Measurements from ENCODE around the gene TMEM120A. TPM values are rescaled to one million over a fixed set of nuclear protein-coding genes. Genes with fewer than 3 reads are reported as not detected.

Gene TMEM120A
- 100 to 1,000 TPM in 1 of 4 donors, 10 to 100 TPM in 3; 57.6 to 119 (median 92.0) TPM for total RNA-seq

- Histone ChIP-seq H3K9me3 (no peaks in the 10 kb centered on the region), H3K4me1 (peaks cover 6 to 29% (median 17%) of the 10 kb centered on the region in 4 donors), H3K36me3 (no peaks in the 10 kb centered on the region), H3K4me3 (peak within 1 kb of the TSS; percentile 62 to 90 (median 70)), H3K27ac (peak within 1 kb of the TSS; percentile 85 to 96 (median 92)), H3K27me3 (no peaks in the 10 kb centered on the region)
- intact Hi-C loops (cut with DNase I; ENCODE audit: low total_unique reads) (loop anchor here (10.0 kb wide), 1 partner anchor 80 kb away; the partner anchor contains the start of gene POR), in situ Hi-C loops (cut with MboI; ENCODE audit: low pct_ligation_motif_present in 1 of 4, low pct_unique_long_range_greater_than_20kb in 1 of 4, low sequenced_read_pairs in 3 of 4) (loop anchor here in 1 of 4 donors (10.0 kb wide), 2 partner anchors 80 to 120 kb away; partner anchors contain the start of genes POR and RHBDD2)
- TF ChIP-seq POLR2A (IDR thresholded peaks at IDR 0.05) (peak; percentile 89), EP300 (IDR thresholded peaks at IDR 0.05; ENCODE audit: low read depth) (no peak), POLR2AphosphoS5 (IDR thresholded peaks at IDR 0.05) (peak; percentile 88 to 90 (median 90)), CTCF (IDR thresholded peaks at IDR 0.05) (peak; percentile 27 to 43 (median 33))
- DNase-seq = peak; percentile 98
- 2% methylated on average over 40 of the region's 51 CpGs; no CpG with 5 or more reads in 1 of the 2 donors for WGBS, 2 donors (ENCODE audit: low coverage in 1 of 2)
Measured at GRCh38 chr7:75994388-75995051, at the start of gene TMEM120A. Gene TMEM120A, minus strand, starts transcription at chr7:75994595. Its CDS starts 25 bp downstream, at chr7:75994570.

- no peaks in the 10 kb centered on the region for H3K27me3 ChIP-seq
- no peak overlapping the region for H3K27ac ChIP-seq
- no peak overlapping the region for H3K4me3 ChIP-seq
- in situ Hi-C loops (cut with MboI; ENCODE audit: low pct_ligation_motif_present in 1 of 4, low pct_unique_long_range_greater_than_20kb in 1 of 4, low sequenced_read_pairs in 3 of 4) (no loop called here), intact Hi-C loops (cut with DNase I; ENCODE audit: low total_unique reads) (no loop called here)
- WGBS, 2 donors (ENCODE audit: low coverage in 1 of 2) = 78% methylated on average over 6 of the region's 6 CpGs; no CpG with 5 or more reads in 1 of the 2 donors
- no peaks in the 10 kb centered on the region for H3K36me3 ChIP-seq
- DNase-seq = no peak
- peaks cover 0 to 4% (median 0%) of the 10 kb centered on the region in 4 donors for H3K4me1 ChIP-seq
- H3K9me3 ChIP-seq = no peaks in the 10 kb centered on the region
- TF ChIP-seq EP300 (IDR thresholded peaks at IDR 0.05; ENCODE audit: low read depth) (no peak), POLR2AphosphoS5 (IDR thresholded peaks at IDR 0.05) (no peak), CTCF (IDR thresholded peaks at IDR 0.05) (no peak), POLR2A (IDR thresholded peaks at IDR 0.05) (no peak)
Measured at GRCh38 chr7:76040126-76040525, 45.7 kb upstream of the TMEM120A start.

- WGBS, 2 donors (ENCODE audit: low coverage in 1 of 2) = 81% methylated on average over 5 of the region's 5 CpGs; no CpG with 5 or more reads in 1 of the 2 donors
- TF ChIP-seq EP300 (IDR thresholded peaks at IDR 0.05; ENCODE audit: low read depth) (no peak), CTCF (IDR thresholded peaks at IDR 0.05) (no peak)
- intact Hi-C loops (cut with DNase I; ENCODE audit: low total_unique reads) (no loop called here), in situ Hi-C loops (cut with MboI; ENCODE audit: low pct_ligation_motif_present in 1 of 4, low pct_unique_long_range_greater_than_20kb in 1 of 4, low sequenced_read_pairs in 3 of 4) (no loop called here)
- no peak for DNase-seq
- Histone ChIP-seq H3K4me1 (peaks cover 0 to 4% (median 0%) of the 10 kb centered on the region in 4 donors), H3K27ac (no peak overlapping the region), H3K9me3 (no peaks in the 10 kb centered on the region), H3K4me3 (no peak overlapping the region), H3K36me3 (no peaks in the 10 kb centered on the region), H3K27me3 (no peaks in the 10 kb centered on the region)
Measured at GRCh38 chr7:76037310-76037709, 42.9 kb upstream of the TMEM120A start.

- H3K27me3 ChIP-seq = no peaks in the 10 kb centered on the region
- in situ Hi-C loops (cut with MboI; ENCODE audit: low pct_ligation_motif_present in 1 of 4, low pct_unique_long_range_greater_than_20kb in 1 of 4, low sequenced_read_pairs in 3 of 4) (no loop called here), intact Hi-C loops (cut with DNase I; ENCODE audit: low total_unique reads) (no loop called here)
- no peaks in the 10 kb centered on the region for H3K36me3 ChIP-seq
- DNase-seq = no peak
- no peaks in the 10 kb centered on the region for H3K9me3 ChIP-seq
- peaks cover 0 to 1% (median 0%) of the 10 kb centered on the region in 4 donors for H3K4me1 ChIP-seq
- TF ChIP-seq EP300 (IDR thresholded peaks at IDR 0.05; ENCODE audit: low read depth) (no peak), POLR2A (IDR thresholded peaks at IDR 0.05) (no peak), POLR2AphosphoS5 (IDR thresholded peaks at IDR 0.05) (no peak), CTCF (IDR thresholded peaks at IDR 0.05) (no peak)
- H3K27ac ChIP-seq = no peak overlapping the region
- no peak overlapping the region for H3K4me3 ChIP-seq
- 100% methylated on average over 1 of the region's 1 CpG for WGBS, 2 donors (ENCODE audit: low coverage in 1 of 2)
Measured at GRCh38 chr7:76031964-76032363, 37.6 kb upstream of the TMEM120A start.
